ENCODE results near the gene WDFY1. TPM values are rescaled to one million over a fixed set of nuclear protein-coding genes. Genes with fewer than 3 reads are reported as not detected.

Gene WDFY1
- total RNA-seq, 1 donor from 2014 or later: 26.2 TPM

GRCh38 chr2:223832241-223832903, 112.8 kb downstream of the WDFY1 start:
- Histone ChIP-seq H3K27ac (no peak overlapping the region), H3K4me1 (peaks cover 0 to 6% of the 10 kb centered on the region in 2 donors), H3K4me3 (no peak overlapping the region), H3K9me3 (no peaks in the 10 kb centered on the region), H3K36me3 (no peaks in the 10 kb centered on the region), H3K27me3 (no peaks in the 10 kb centered on the region)
- DNase-seq (ENCODE audit: low spot score in 2 of 2): no peak
- TF ChIP-seq, protein P1, sequence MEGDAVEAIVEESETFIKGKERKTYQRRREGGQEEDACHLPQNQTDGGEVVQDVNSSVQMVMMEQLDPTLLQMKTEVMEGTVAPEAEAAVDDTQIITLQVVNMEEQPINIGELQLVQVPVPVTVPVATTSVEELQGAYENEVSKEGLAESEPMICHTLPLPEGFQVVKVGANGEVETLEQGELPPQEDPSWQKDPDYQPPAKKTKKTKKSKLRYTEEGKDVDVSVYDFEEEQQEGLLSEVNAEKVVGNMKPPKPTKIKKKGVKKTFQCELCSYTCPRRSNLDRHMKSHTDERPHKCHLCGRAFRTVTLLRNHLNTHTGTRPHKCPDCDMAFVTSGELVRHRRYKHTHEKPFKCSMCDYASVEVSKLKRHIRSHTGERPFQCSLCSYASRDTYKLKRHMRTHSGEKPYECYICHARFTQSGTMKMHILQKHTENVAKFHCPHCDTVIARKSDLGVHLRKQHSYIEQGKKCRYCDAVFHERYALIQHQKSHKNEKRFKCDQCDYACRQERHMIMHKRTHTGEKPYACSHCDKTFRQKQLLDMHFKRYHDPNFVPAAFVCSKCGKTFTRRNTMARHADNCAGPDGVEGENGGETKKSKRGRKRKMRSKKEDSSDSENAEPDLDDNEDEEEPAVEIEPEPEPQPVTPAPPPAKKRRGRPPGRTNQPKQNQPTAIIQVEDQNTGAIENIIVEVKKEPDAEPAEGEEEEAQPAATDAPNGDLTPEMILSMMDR (IDR thresholded peaks at IDR 0.05): no peak
- intact Hi-C loops (cut with DNase I): no loop called here

GRCh38 chr2:223829128-223829527, 116.0 kb downstream of the WDFY1 start:
- intact Hi-C loops (cut with DNase I): no loop called here
- Histone ChIP-seq H3K9me3 (no peaks in the 10 kb centered on the region), H3K4me1 (no peaks in the 10 kb centered on the region)

GRCh38 chr2:223828314-223828713, 116.8 kb downstream of the WDFY1 start:
- DNase-seq (ENCODE audit: low spot score in 2 of 2): no peak
- H3K36me3 ChIP-seq: no peaks in the 10 kb centered on the region
- H3K4me3 ChIP-seq: no peak overlapping the region
- H3K4me1 ChIP-seq: no peaks in the 10 kb centered on the region
- H3K27ac ChIP-seq: no peak overlapping the region
- H3K27me3 ChIP-seq: no peaks in the 10 kb centered on the region
- TF ChIP-seq, protein P1 (IDR thresholded peaks at IDR 0.05): no peak
- intact Hi-C loops (cut with DNase I): no loop called here
- H3K9me3 ChIP-seq: no peaks in the 10 kb centered on the region

More at GRCh38 chr2:223829128-223829527, 116.0 kb downstream of the WDFY1 start:
- Histone ChIP-seq H3K27ac (no peak overlapping the region), H3K36me3 (no peaks in the 10 kb centered on the region), H3K27me3 (no peaks in the 10 kb centered on the region), H3K4me3 (no peak overlapping the region)
- TF ChIP-seq, protein P1 (IDR thresholded peaks at IDR 0.05): no peak
- no peak for DNase-seq (ENCODE audit: low spot score in 2 of 2)

DNA sequence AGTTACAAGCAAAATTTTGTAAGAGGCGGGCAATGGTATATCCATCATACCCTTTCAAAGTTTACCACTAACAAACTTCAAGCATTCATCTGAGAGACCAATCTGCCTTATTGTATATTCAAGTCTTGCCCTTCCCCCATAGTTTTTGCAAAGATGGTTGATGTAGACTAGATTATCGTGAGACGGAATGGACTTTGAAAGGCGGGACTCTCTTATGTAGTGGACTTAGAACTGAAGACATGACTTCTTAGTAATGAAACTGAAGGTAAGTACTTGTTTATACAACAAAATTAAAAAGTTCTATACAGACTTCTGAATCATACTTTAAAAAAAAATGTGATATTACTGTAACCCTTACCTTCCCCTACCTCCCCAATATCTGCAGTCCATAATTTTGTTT, 118.1 kb downstream of the WDFY1 start:
- Histone ChIP-seq H3K9me3 (no peaks in the 10 kb centered on the region), H3K4me3 (no peak overlapping the region), H3K27me3 (no peaks in the 10 kb centered on the region), H3K4me1 (no peaks in the 10 kb centered on the region), H3K36me3 (no peaks in the 10 kb centered on the region), H3K27ac (no peak overlapping the region)
- DNase-seq (ENCODE audit: low spot score in 2 of 2): no peak
- intact Hi-C loops (cut with DNase I): no loop called here
- TF ChIP-seq, protein P1 (IDR thresholded peaks at IDR 0.05): no peak

Other genes starting within 250 kb of the WDFY1 start
- not detected for gene AP1S3, start 107.8 kb downstream of the WDFY1 start, total RNA-seq
- 3.8 TPM for gene MRPL44, start 12.1 kb upstream of the WDFY1 start, total RNA-seq
- 86.1 TPM for gene SERPINE2, start 94.0 kb upstream of the WDFY1 start, total RNA-seq

All from ascending aorta (tissue), 2 donors.